Ammon's horn (tissue), 1 donor: Measurements from ENCODE around the gene TERT.

Source experiments
- DNase-seq: peaks from one replicate; pipeline ENCODE4 v3.0.0-alpha.2; 2016; ENCODE audit warnings: low spot score

TERT gene

GRCh38 chr5:1206521-1207412 is 88.1 kb downstream of the TERT start:
- DNase-seq: no peak

- no peak for DNase-seq
Measured at GRCh38 chr5:1205255-1206180, 89.3 kb downstream of the TERT start.

- DNase-seq: peak; percentile 57
Measured at GRCh38 chr5:1204693-1205242, 90.1 kb downstream of the TERT start.

DNA sequence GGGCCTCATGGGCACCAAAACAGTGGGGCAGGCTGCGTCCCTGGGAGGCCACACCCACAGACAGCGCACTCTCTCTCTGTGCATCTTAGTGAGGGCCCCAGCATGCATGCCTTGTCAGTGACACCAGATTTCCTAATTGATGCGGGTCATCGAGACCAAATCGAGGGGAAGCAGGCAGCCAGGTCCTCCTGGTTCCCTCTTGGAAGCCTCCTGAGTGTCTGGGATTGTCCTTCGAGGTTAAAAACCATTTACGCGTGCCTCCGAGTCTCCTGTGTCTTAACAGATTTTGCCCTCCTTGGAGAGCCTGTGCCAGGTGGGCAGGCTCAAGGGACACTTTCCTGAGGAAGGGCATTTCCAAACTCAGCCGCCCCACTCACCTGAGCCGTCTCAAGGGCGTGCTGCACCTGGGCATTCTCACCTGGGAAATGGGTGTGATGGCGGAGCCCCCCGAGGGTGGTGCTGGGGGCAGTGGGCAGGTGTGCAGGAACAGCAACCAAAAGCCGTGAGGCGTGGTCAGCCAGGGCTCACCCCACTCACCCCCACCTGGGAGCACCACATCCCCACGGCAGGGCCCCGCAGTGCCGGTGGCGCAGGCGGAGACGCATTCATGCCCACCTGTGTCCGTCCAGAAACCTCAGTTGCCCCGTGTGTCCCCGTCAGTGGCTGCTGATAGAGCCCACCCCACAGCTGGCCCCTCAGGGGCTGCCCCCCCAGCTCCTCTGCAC is 90.7 kb downstream of the TERT start:
- DNase-seq: no peak

GRCh38 chr5:1203311-1203967 is 91.4 kb downstream of the TERT start:
- no peak for DNase-seq
